Measurements from ENCODE around the gene SLC43A1.
A peak's percentile ranks its signal among the peaks of the same experiment; 100 is the strongest.

Gene SLC43A1

GRCh38 chr11:57527056-57527631 lies 11.6 kb upstream of the SLC43A1 start:
- peak; percentile 84 for DNase-seq

GRCh38 chr11:57523419-57523818 lies 7.9 kb upstream of the SLC43A1 start:
- no peak for DNase-seq

GRCh38 chr11:57521116-57521515 lies 5.6 kb upstream of the SLC43A1 start:
- DNase-seq, result no peak

GRCh38 chr11:57516061-57516443 lies 550 bp upstream of the SLC43A1 start:
- no peak for DNase-seq

- peak; percentile 68 for DNase-seq
Measured at GRCh38 chr11:57514538-57515331, 767 bp downstream of the SLC43A1 start.

GRCh38 chr11:57513911-57514537 lies 1.5 kb downstream of the SLC43A1 start:
- peak; percentile 64 for DNase-seq

GRCh38 chr11:57513452-57513795 lies 2.1 kb downstream of the SLC43A1 start:
- DNase-seq, result no peak

- DNase-seq, result no peak
Measured at GRCh38 chr11:57512646-57513451, 2.7 kb downstream of the SLC43A1 start.

- no peak for DNase-seq
Measured at GRCh38 chr11:57511741-57512430, 3.6 kb downstream of the SLC43A1 start.

- DNase-seq, result no peak
Measured at GRCh38 chr11:57508341-57509170, 6.9 kb downstream of the SLC43A1 start.

- DNase-seq, result no peak
Measured at GRCh38 chr11:57506522-57506921, 9.0 kb downstream of the SLC43A1 start.

GRCh38 chr11:57504511-57504910 lies 11.0 kb downstream of the SLC43A1 start:
- no peak for DNase-seq

- no peak for DNase-seq
Measured at GRCh38 chr11:57502870-57503269, 12.6 kb downstream of the SLC43A1 start.

- no peak for DNase-seq
Measured at GRCh38 chr11:57502376-57502775, 13.1 kb downstream of the SLC43A1 start.

GRCh38 chr11:57501953-57502352 lies 13.5 kb downstream of the SLC43A1 start:
- no peak for DNase-seq

- DNase-seq, result no peak
Measured at GRCh38 chr11:57500926-57501325, 14.6 kb downstream of the SLC43A1 start.

- DNase-seq, result no peak
Measured at GRCh38 chr11:57500515-57500914, 15.0 kb downstream of the SLC43A1 start.

- DNase-seq, result no peak
Measured at GRCh38 chr11:57499983-57500461, 15.5 kb downstream of the SLC43A1 start.

GRCh38 chr11:57499413-57499982 lies 16.0 kb downstream of the SLC43A1 start:
- peak; percentile 72 for DNase-seq

GRCh38 chr11:57498540-57498939 lies 17.0 kb downstream of the SLC43A1 start:
- DNase-seq, result no peak
